Inflammatory macrophage (primary cell): Measurements from ENCODE around the gene PRLR.

Experiments used
- DNase-seq, 2 donors: peaks; one replicate each; pipeline ENCODE4 v3.0.0-alpha.2; 2020 to 2022

PRLR gene

GRCh38 chr5:35029333-35029732 lies 201.0 kb downstream of the PRLR start:
- DNase-seq, result no peak

- no peak for DNase-seq
These were observed 203.3 kb downstream of the PRLR start for GRCh38 chr5:35026941-35027340.

- no peak for DNase-seq
These were observed 203.9 kb downstream of the PRLR start for GRCh38 chr5:35026280-35026840.

- no peak for DNase-seq
These were observed 205.3 kb downstream of the PRLR start for GRCh38 chr5:35024911-35025510.

- DNase-seq, result no peak
These were observed 206.7 kb downstream of the PRLR start for GRCh38 chr5:35023391-35024178.

GRCh38 chr5:35016174-35017051 lies 213.9 kb downstream of the PRLR start:
- no peak for DNase-seq

GRCh38 chr5:35015063-35015462 lies 215.2 kb downstream of the PRLR start:
- no peak for DNase-seq

- no peak for DNase-seq
These were observed 217.5 kb downstream of the PRLR start for GRCh38 chr5:35012796-35013195.

GRCh38 chr5:35012365-35012764 lies 217.9 kb downstream of the PRLR start:
- DNase-seq, result no peak

- DNase-seq, result no peak
These were observed 219.6 kb downstream of the PRLR start for GRCh38 chr5:35010676-35011075.

GRCh38 chr5:35009657-35010056 lies 220.6 kb downstream of the PRLR start:
- no peak for DNase-seq

- no peak for DNase-seq
These were observed 221.3 kb downstream of the PRLR start for GRCh38 chr5:35009019-35009418.

- no peak for DNase-seq
These were observed 225.5 kb downstream of the PRLR start for GRCh38 chr5:35004771-35005170.

GRCh38 chr5:35004200-35004599 lies 226.1 kb downstream of the PRLR start:
- no peak for DNase-seq

GRCh38 chr5:35003018-35003957 lies 227.0 kb downstream of the PRLR start:
- peak; percentile 34 to 48 for DNase-seq

- no peak for DNase-seq
These were observed 227.8 kb downstream of the PRLR start for GRCh38 chr5:35002459-35002858.

- no peak for DNase-seq
These were observed 228.4 kb downstream of the PRLR start for GRCh38 chr5:35001842-35002241.
